GM13976 (cell line): Measurements from ENCODE around the gene CRYBG3.

Experiments used
- DNase-seq: peaks from one replicate; pipeline ENCODE4 v3.0.0; 2012; ENCODE audit warnings: low spot score
- in situ Hi-C: fragments of 300-500 bp; cut with MboI; formaldehyde crosslinking; loops from one replicate; pipeline ENCODE4 v1.12.0; 2022; ENCODE audit warnings: low sequenced_read_pairs, mixed read lengths, inconsistent platforms; ENCODE audit not compliant: unreplicated experiment
- TF ChIP-seq, protein P1 (sequence below): IDR thresholded peaks from 2 replicates; pipeline ENCODE4 v1.5.1; 2012; ENCODE audit warnings: borderline replicate concordance, mild to moderate bottlenecking; ENCODE audit not compliant: insufficient read depth; ENCODE audit errors: extremely low read depth, missing control alignments, control extremely low read depth

Gene CRYBG3

DNA sequence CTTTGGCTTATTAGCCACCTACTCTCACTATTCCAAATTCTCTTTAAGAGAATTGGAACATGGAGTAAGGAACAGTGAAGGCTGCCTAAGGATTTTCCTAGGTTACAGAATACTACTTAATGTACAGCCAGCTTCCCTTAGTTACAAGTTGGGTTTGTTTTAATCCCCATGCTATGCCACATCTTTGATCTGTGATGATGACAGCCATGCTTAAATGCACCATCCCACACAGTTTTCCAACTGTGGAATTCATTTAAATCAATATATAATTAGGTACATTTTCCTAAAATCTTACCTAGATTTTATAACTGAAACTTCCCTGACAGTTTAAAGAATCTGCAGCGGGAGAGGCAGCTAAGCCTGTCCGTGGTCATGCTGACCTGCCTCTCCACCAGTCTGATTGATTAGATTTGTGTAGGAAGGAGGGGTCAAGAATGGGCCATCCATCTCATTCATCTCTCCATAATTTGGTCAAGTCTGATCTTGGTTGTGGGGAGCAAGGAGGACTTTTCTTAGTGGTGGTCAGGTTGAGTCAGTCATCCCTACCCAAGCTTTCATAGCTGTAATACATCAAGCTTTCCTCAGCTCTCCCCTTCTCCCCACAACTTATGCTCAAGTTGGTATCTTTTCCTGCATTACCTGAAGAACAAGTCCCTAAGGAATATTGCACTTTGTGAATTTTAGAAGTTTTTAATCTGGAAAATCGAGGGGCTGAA is 113.3 kb downstream of the CRYBG3 start:
- DNase-seq, result no peak
- TF ChIP-seq, protein P1, sequence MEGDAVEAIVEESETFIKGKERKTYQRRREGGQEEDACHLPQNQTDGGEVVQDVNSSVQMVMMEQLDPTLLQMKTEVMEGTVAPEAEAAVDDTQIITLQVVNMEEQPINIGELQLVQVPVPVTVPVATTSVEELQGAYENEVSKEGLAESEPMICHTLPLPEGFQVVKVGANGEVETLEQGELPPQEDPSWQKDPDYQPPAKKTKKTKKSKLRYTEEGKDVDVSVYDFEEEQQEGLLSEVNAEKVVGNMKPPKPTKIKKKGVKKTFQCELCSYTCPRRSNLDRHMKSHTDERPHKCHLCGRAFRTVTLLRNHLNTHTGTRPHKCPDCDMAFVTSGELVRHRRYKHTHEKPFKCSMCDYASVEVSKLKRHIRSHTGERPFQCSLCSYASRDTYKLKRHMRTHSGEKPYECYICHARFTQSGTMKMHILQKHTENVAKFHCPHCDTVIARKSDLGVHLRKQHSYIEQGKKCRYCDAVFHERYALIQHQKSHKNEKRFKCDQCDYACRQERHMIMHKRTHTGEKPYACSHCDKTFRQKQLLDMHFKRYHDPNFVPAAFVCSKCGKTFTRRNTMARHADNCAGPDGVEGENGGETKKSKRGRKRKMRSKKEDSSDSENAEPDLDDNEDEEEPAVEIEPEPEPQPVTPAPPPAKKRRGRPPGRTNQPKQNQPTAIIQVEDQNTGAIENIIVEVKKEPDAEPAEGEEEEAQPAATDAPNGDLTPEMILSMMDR, result no peak
- in situ Hi-C loops, result no loop called here

DNA sequence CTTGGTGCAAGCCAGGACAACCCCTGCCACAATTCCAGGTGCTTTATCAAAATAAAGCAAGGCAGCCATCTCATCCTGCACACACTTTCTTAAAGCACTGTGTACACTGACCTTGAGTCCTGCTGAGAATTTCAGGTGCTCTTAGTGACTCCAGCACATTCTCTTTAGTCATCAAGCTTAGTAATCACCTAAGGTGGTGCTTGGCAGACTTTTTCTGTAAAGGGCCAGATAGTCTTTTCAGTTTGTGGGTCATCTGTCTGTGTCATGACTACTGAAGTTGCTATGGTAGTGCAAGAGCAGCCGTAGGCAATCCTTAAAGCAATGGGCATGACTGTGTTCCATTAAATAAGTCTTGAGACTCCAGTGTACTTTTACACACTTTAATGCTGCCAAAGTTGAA is 114.0 kb downstream of the CRYBG3 start:
- in situ Hi-C loops, result no loop called here
- TF ChIP-seq, protein P1, result no peak
- DNase-seq, result no peak

DNA sequence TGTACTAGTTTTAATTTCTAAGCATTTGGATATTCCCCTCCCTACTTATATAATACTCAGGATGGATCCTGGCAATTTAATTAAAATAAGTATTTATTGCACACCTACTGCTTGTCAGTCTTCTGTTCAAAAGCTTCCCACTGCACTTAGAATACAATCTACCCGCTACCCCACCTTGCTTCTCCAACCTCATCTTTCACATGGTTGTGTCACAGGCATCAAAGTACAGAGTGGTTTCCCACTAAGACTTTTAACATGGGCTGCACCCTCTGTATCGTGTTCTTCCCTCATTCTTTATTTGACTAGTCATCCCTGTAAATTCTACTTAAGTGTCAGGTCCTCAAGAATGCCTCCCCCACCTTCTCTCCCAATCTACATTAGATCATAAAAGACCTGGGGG is 115.4 kb downstream of the CRYBG3 start:
- in situ Hi-C loops, result no loop called here
- no peak for DNase-seq
- TF ChIP-seq, protein P1, result no peak

DNA sequence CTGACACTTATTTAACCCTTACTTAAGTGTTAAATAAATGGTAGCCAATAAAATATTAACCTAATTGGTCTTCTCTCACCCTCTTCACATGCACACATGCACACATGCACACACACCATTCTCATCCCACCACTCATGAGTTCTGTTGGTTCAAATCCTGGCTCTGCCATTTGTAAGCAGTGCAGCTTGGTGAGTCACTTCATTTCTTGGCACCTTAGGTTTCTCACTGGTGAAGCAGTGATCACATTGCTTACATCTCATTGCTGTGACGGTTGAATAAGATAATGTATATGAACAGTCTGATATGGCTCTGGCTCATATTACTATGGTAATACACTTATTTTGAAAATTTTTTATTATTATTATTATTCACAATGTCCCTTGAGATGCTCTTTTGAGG is 116.6 kb downstream of the CRYBG3 start:
- TF ChIP-seq, protein P1, result no peak
- in situ Hi-C loops, result no loop called here
- DNase-seq, result no peak

DNA sequence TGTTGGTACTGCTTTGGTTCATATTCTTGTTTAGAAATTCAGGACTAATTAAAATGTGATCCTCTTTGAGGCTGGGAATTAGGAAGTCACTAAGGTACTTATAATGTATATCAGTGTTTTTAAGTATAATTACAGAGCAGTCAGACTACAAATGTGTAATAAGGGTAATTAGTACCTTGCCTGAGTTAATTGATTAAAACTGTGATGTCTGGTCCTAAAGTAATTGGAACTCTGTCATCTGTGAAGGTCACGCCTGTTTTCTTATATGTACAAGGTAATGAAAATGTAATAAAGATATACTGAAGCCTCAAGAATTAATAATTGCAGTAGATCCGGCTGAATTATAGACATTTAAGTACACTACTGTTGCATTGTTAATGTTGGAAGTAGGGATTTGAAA is 117.6 kb downstream of the CRYBG3 start:
- no peak for DNase-seq
- in situ Hi-C loops, result no loop called here
- TF ChIP-seq, protein P1, result no peak

DNA sequence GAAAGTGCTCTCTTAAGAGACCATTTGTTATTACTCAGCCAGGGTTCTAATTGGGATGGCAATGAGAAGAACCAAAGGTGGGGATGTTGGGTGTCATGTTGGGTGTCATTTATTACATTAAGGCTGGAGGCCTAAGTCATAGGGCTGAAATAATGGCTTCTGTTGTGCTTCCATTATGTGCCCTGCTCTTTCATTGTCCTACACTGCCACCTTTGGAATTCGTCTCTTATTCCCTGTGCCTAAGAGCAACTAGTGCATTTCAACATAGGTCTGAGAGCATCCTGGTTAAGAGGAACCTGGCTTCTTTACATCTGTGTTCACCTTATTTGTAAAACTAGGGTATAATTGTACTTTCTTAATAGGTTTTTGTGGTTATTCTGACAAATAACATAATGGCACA is 118.2 kb downstream of the CRYBG3 start:
- DNase-seq, result no peak
- TF ChIP-seq, protein P1, result no peak
- in situ Hi-C loops, result no loop called here
